Fibroblast of the aortic adventitia (primary cell): ENCODE measurements around the gene PODXL. TPM values are rescaled to one million over a fixed set of nuclear protein-coding genes. Genes with fewer than 3 reads are reported as not detected.

Experiments used
- DNase-seq: peaks from one replicate; pipeline ENCODE4 v3.0.0-alpha.2; 2010; ENCODE audit warnings: low read depth
- H3K4me3 ChIP-seq: 2 replicates; pipeline ENCODE4 v1.5.1; 2011; ENCODE audit warnings: low read depth, mild to moderate bottlenecking, control low read depth, low read length, moderate library complexity
- CTCF ChIP-seq: IDR thresholded peaks from 2 replicates; pipeline ENCODE4 v1.5.1; 2011; ENCODE audit warnings: mild to moderate bottlenecking, low read length, control low read depth, inconsistent platforms; ENCODE audit not compliant: insufficient read depth
- total RNA-seq: library from RNA; depleted of rRNA; stranded (reverse); fragments of >200 nt; gene quantifications from 2 replicates; pipeline ENCODE4 v1.2.3, GENCODE V29; 2012; ENCODE audit warnings: low replicate concordance

Gene PODXL
- total RNA-seq, 1 donor, result 7.3 TPM

- DNase-seq, result no peak
- no peak overlapping the region for H3K4me3 ChIP-seq
- TF ChIP-seq CTCF, result no peak
These were observed 100.9 kb downstream of the PODXL start for GRCh38 chr7:131455546-131455945.

- DNase-seq, result no peak
- H3K4me3 ChIP-seq, result no peak overlapping the region
- TF ChIP-seq CTCF, result no peak
These were observed 101.4 kb downstream of the PODXL start for GRCh38 chr7:131455001-131455400.

GRCh38 chr7:131454498-131454897 is 101.9 kb downstream of the PODXL start:
- no peak for DNase-seq
- no peak overlapping the region for H3K4me3 ChIP-seq
- no peak for TF ChIP-seq CTCF

Other genes with a start within 250 kb of the PODXL start
- 41.5 and 71.9 TPM in 2 replicates for gene MKLN1, start 228.8 kb downstream of the PODXL start, total RNA-seq